Hematopoietic multipotent progenitor cell (in vitro differentiated cells): ENCODE data around the gene MALSU1. TPM values are rescaled to one million over a fixed set of nuclear protein-coding genes. Genes with fewer than 3 reads are reported as not detected.

Experiments used
- DNase-seq, 3 donors: peaks; one replicate each; pipeline ENCODE4 v3.0.0-alpha.2; 2011 to 2015; ENCODE audit warnings: low read depth in 2 of 3, low spot score in 2 of 3
- total RNA-seq: library from RNA; depleted of rRNA; stranded (reverse); fragments of >200 nt; gene quantifications from one replicate; pipeline ENCODE4 v1.2.3, GENCODE V29; 2012

MALSU1 gene
- total RNA-seq, 1 donor = 35.3 TPM

GRCh38 chr7:23357190-23358093 lies 58.3 kb downstream of the MALSU1 start:
- peak in 2 of 3 donors; percentile 26 to 65 for DNase-seq

- DNase-seq = no peak
Measured at GRCh38 chr7:23358152-23358674, 59.1 kb downstream of the MALSU1 start.

Other genes with a start within 250 kb of the MALSU1 start
- 18.3 TPM for gene KLHL7, start 193.6 kb upstream of the MALSU1 start, total RNA-seq
- 28.0 TPM for gene NUP42, start 117.3 kb upstream of the MALSU1 start, total RNA-seq
- gene GPNMB, start 52.6 kb upstream of the MALSU1 start, total RNA-seq = 0.27 TPM
- gene IGF2BP3, start 171.2 kb downstream of the MALSU1 start, total RNA-seq = 6.7 TPM
- gene TRA2A, start 232.6 kb downstream of the MALSU1 start, total RNA-seq = 30.2 TPM